ENCODE results near the gene VIPR2.

- TF ChIP-seq CTCF (IDR thresholded peaks at IDR 0.05) (no peak), EZH2 (IDR thresholded peaks at IDR 0.05) (no peak), EZH2phosphoT487 (IDR thresholded peaks at IDR 0.05) (no peak)
These were observed 133.0 kb downstream of the VIPR2 start for GRCh38 chr7:159011722-159012022.
